ENCODE measurements around the gene KCTD21. TPM values are rescaled to one million over a fixed set of nuclear protein-coding genes. Genes with fewer than 3 reads are reported as not detected.

KCTD21 gene
- total RNA-seq, 1 donor from 2014 or later: 8.4 TPM

- Mint-ChIP-seq H3K36me3 (ENCODE audit: low read depth) (peaks cover 14% of the 10 kb centered on the region), H3K27ac (ENCODE audit: unreplicated experiment) (no peak overlapping the region), H3K4me3 (no peak overlapping the region), H3K27me3 (ENCODE audit: low read depth) (no peaks in the 10 kb centered on the region), H3K4me1 (peaks cover 13% of the 10 kb centered on the region), H3K9me3 (peaks cover 2% of the 10 kb centered on the region)
- DNase-seq (ENCODE audit: low read depth, low spot score): no peak
- TF ChIP-seq CTCF (conservative IDR thresholded peaks at IDR 0.05): no peak
Observed at GRCh38 chr11:78132475-78132874, 56.0 kb downstream of the KCTD21 start.

- no peaks in the 10 kb centered on the region for H3K27me3 Mint-ChIP-seq (ENCODE audit: low read depth)
- no peak for TF ChIP-seq CTCF (conservative IDR thresholded peaks at IDR 0.05)
- H3K36me3 Mint-ChIP-seq (ENCODE audit: low read depth): peaks cover 9% of the 10 kb centered on the region
- no peak for DNase-seq (ENCODE audit: low read depth, low spot score)
- peaks cover 2% of the 10 kb centered on the region for H3K9me3 Mint-ChIP-seq
- no peak overlapping the region for H3K4me3 Mint-ChIP-seq
- H3K4me1 Mint-ChIP-seq: peaks cover 8% of the 10 kb centered on the region
- no peak overlapping the region for H3K27ac Mint-ChIP-seq (ENCODE audit: unreplicated experiment)
Observed at GRCh38 chr11:78131956-78132355, 56.5 kb downstream of the KCTD21 start.

- Mint-ChIP-seq H3K4me3 (no peak overlapping the region), H3K4me1 (peaks cover 5% of the 10 kb centered on the region), H3K36me3 (ENCODE audit: low read depth) (peaks cover 6% of the 10 kb centered on the region), H3K9me3 (no peaks in the 10 kb centered on the region), H3K27me3 (ENCODE audit: low read depth) (no peaks in the 10 kb centered on the region), H3K27ac (ENCODE audit: unreplicated experiment) (no peak overlapping the region)
- DNase-seq (ENCODE audit: low read depth, low spot score): no peak
- TF ChIP-seq CTCF (conservative IDR thresholded peaks at IDR 0.05): no peak
Observed at GRCh38 chr11:78127403-78127802, 61.0 kb downstream of the KCTD21 start.

Other genes with a start within 250 kb of the KCTD21 start
- 49.7 and 54.4 TPM in 2 replicates for gene INTS4, start 194.0 kb downstream of the KCTD21 start, total RNA-seq
- 1.4 and 1.6 TPM in 2 replicates for gene KCTD14, start 165.3 kb downstream of the KCTD21 start, total RNA-seq
- not detected in 2 replicates for gene THRSP, start 124.8 kb downstream of the KCTD21 start, total RNA-seq
- 236 and 251 TPM in 2 replicates for gene NDUFC2, start 108.8 kb downstream of the KCTD21 start, total RNA-seq
- gene ALG8, start 49.0 kb downstream of the KCTD21 start, total RNA-seq: 79.7 and 86.7 TPM in 2 replicates
- gene USP35, start 293 bp upstream of the KCTD21 start, total RNA-seq: 9.3 and 11.1 TPM in 2 replicates
- gene GAB2, start 229.2 kb upstream of the KCTD21 start, total RNA-seq: 23.4 and 27.9 TPM in 2 replicates